Measurements from ENCODE around the gene TP53INP2.

The TP53INP2 gene

GRCh38 chr20:34703424-34704176 is 544 bp upstream of the TP53INP2 start:
- peaks cover 49 to 50% of the 10 kb centered on the region in 2 experiments for H3K4me1 ChIP-seq (ENCODE audit: control insufficient read depth in 1 of 2, insufficient read depth in 1 of 2, low read depth in 1 of 2, low read length in 1 of 2)
- H3K27ac ChIP-seq: peak overlapping the region; percentile 99
- no peaks in the 10 kb centered on the region for H3K36me3 ChIP-seq
- TF ChIP-seq CTCF (IDR thresholded peaks at IDR 0.05): no peak
- no peaks in the 10 kb centered on the region for H3K9me3 ChIP-seq
- H3K4me3 ChIP-seq (ENCODE audit: low read depth in 1 of 2, low read length in 1 of 2): peak overlapping the region; percentile 71 to 94
- H3K27me3 ChIP-seq: no peaks in the 10 kb centered on the region

GRCh38 chr20:34705008-34705396 is 858 bp downstream of the TP53INP2 start:
- H3K27me3 ChIP-seq: peaks cover under 1% of the 10 kb centered on the region
- no peaks in the 10 kb centered on the region for H3K9me3 ChIP-seq
- H3K4me1 ChIP-seq (ENCODE audit: control insufficient read depth in 1 of 2, insufficient read depth in 1 of 2, low read depth in 1 of 2, low read length in 1 of 2): peaks cover 55 to 63% of the 10 kb centered on the region in 2 experiments
- TF ChIP-seq CTCF (IDR thresholded peaks at IDR 0.05): no peak
- H3K36me3 ChIP-seq: no peaks in the 10 kb centered on the region
- peak overlapping the region; percentile 71 to 94 for H3K4me3 ChIP-seq (ENCODE audit: low read depth in 1 of 2, low read length in 1 of 2)
- H3K27ac ChIP-seq: peak overlapping the region; percentile 99

GRCh38 chr20:34705397-34706301 is 1.5 kb downstream of the TP53INP2 start:
- Histone ChIP-seq H3K27me3 (peaks cover 7% of the 10 kb centered on the region), H3K4me3 (ENCODE audit: low read depth in 1 of 2, low read length in 1 of 2) (peak overlapping the region; percentile 71 to 94), H3K9me3 (no peaks in the 10 kb centered on the region), H3K27ac (peak overlapping the region; percentile 99), H3K4me1 (ENCODE audit: control insufficient read depth in 1 of 2, insufficient read depth in 1 of 2, low read depth in 1 of 2, low read length in 1 of 2) (peaks cover 61 to 70% of the 10 kb centered on the region in 2 experiments), H3K36me3 (peaks cover 4% of the 10 kb centered on the region)
- no peak for TF ChIP-seq CTCF (IDR thresholded peaks at IDR 0.05)

GRCh38 chr20:34706302-34706875 is 2.2 kb downstream of the TP53INP2 start:
- peak overlapping the region in 1 of 2 experiments; percentile 71 for H3K4me3 ChIP-seq (ENCODE audit: low read depth in 1 of 2, low read length in 1 of 2)
- peaks cover 62 to 70% of the 10 kb centered on the region in 2 experiments for H3K4me1 ChIP-seq (ENCODE audit: control insufficient read depth in 1 of 2, insufficient read depth in 1 of 2, low read depth in 1 of 2, low read length in 1 of 2)
- peaks cover 11% of the 10 kb centered on the region for H3K36me3 ChIP-seq
- TF ChIP-seq CTCF (IDR thresholded peaks at IDR 0.05): no peak
- H3K27me3 ChIP-seq: peaks cover 8% of the 10 kb centered on the region
- peak overlapping the region; percentile 99 for H3K27ac ChIP-seq
- H3K9me3 ChIP-seq: no peaks in the 10 kb centered on the region

GRCh38 chr20:34706912-34707784 is 3.0 kb downstream of the TP53INP2 start:
- Histone ChIP-seq H3K36me3 (peaks cover 19% of the 10 kb centered on the region), H3K4me3 (ENCODE audit: low read depth in 1 of 2, low read length in 1 of 2) (peak overlapping the region in 1 of 2 experiments; percentile 71), H3K4me1 (ENCODE audit: control insufficient read depth in 1 of 2, insufficient read depth in 1 of 2, low read depth in 1 of 2, low read length in 1 of 2) (peaks cover 62 to 70% of the 10 kb centered on the region in 2 experiments), H3K27me3 (peaks cover 8% of the 10 kb centered on the region), H3K9me3 (no peaks in the 10 kb centered on the region), H3K27ac (peak overlapping the region; percentile 99)
- TF ChIP-seq CTCF (IDR thresholded peaks at IDR 0.05): no peak
